HG03135 (cell line): ENCODE data around the gene CELA3B.
"Not testable (repeated sequence)": the region's sequence is repeated elsewhere in the genome, so short reads cannot be mapped to it uniquely, and the experiment has no call there.

Source experiments
- ATAC-seq: cut with Tn5 transposase; IDR thresholded peaks from one replicate; pipeline ENCODE4 v1.9.1; 2021; ENCODE audit warnings: mild to moderate bottlenecking, moderate library complexity; ENCODE audit not compliant: unreplicated experiment

CELA3B gene

GRCh38 chr1:21976703-21977239, at the start of gene CELA3B:
Gene CELA3B, plus strand, starts transcription at chr1:21977022. Its CDS starts 18 bp downstream, at chr1:21977040.
- ATAC-seq = not testable (repeated sequence)

- ATAC-seq = no peak
Observed at GRCh38 chr1:21927533-21928237, 49.1 kb upstream of the CELA3B start.

GRCh38 chr1:21930080-21930571, 46.7 kb upstream of the CELA3B start:
- ATAC-seq = no peak

- no peak for ATAC-seq
Observed at GRCh38 chr1:21930629-21931170, 46.1 kb upstream of the CELA3B start.

GRCh38 chr1:21931171-21932093, 45.4 kb upstream of the CELA3B start:
- no peak for ATAC-seq

GRCh38 chr1:21932127-21932526, 44.7 kb upstream of the CELA3B start:
- no peak for ATAC-seq

GRCh38 chr1:21933397-21934248, 43.2 kb upstream of the CELA3B start:
- ATAC-seq = no peak

- ATAC-seq = no peak
Observed at GRCh38 chr1:21935393-21935804, 41.4 kb upstream of the CELA3B start.

- ATAC-seq = no peak
Observed at GRCh38 chr1:21935891-21936365, 40.9 kb upstream of the CELA3B start.

GRCh38 chr1:21936366-21937031, 40.3 kb upstream of the CELA3B start:
- ATAC-seq = no peak

- ATAC-seq = no peak
Observed at GRCh38 chr1:21937034-21937371, 39.8 kb upstream of the CELA3B start, which contains the start of gene HSPG2. Gene HSPG2, minus strand, starts transcription at chr1:21937310. Its CDS starts 93 bp downstream, at chr1:21937217.

GRCh38 chr1:21937372-21938121, 39.3 kb upstream of the CELA3B start:
- no peak for ATAC-seq

GRCh38 chr1:21938732-21939538, 37.9 kb upstream of the CELA3B start:
- ATAC-seq = no peak

- ATAC-seq = no peak
Observed at GRCh38 chr1:21939650-21940374, 37.0 kb upstream of the CELA3B start.

- no peak for ATAC-seq
Observed at GRCh38 chr1:21940492-21940891, 36.3 kb upstream of the CELA3B start.

GRCh38 chr1:21941370-21941769, 35.5 kb upstream of the CELA3B start:
- no peak for ATAC-seq

- no peak for ATAC-seq
Observed at GRCh38 chr1:21942464-21942863, 34.4 kb upstream of the CELA3B start.
